Gastrocnemius medialis (tissue), 4 donors: Measurements from ENCODE around the gene VSNL1. TPM values are rescaled to one million over a fixed set of nuclear protein-coding genes. Genes with fewer than 3 reads are reported as not detected.

Experiments
- ATAC-seq, 2 donors: fragments of 150-250 bp; one replicate each; pipeline ENCODE4 v1.9.1; 2016
- DNase-seq, 2 donors: peaks; one replicate each; pipeline ENCODE4 v3.0.0-alpha.2; 2019
- H3K27ac ChIP-seq, 4 donors: fragments of 200-600 bp; sonication (generic); 1 replicate in 1 of 4; 2 replicates in 3 of 4; pipeline ENCODE4 v1.5.1; 2016 to 2018; ENCODE audit warnings: mild to moderate bottlenecking in 2 of 4, moderate library complexity in 1 of 4
- H3K27me3 ChIP-seq, 3 donors: fragments of 200-600 bp; sonication (generic) in 2 of 3; 1 replicate in 1 of 3; 2 replicates in 2 of 3; pipeline versions ENCODE4 v1.5.1 to v1.6.0; 2016 to 2019; ENCODE audit warnings: mild to moderate bottlenecking in 1 of 3, moderate library complexity in 1 of 3
- H3K36me3 ChIP-seq, 2 donors: fragments of 200-600 bp; sonication (generic) in 1 of 2; one replicate each; pipeline ENCODE4 v1.5.1; 2017 to 2018
- H3K4me1 ChIP-seq, 2 donors: fragments of 200-600 bp; sonication (generic) in 1 of 2; one replicate each; pipeline ENCODE4 v1.5.1; 2016 to 2017; ENCODE audit warnings: mild to moderate bottlenecking in 2 of 2
- H3K4me3 ChIP-seq, 4 donors: fragments of 200-600 bp; sonication (generic) in 3 of 4; 1 replicate in 1 of 4; 2 replicates in 3 of 4; pipeline ENCODE4 v1.5.1; 2016 to 2019; ENCODE audit warnings: mild to moderate bottlenecking in 2 of 4
- H3K9me3 ChIP-seq, 3 donors: fragments of 200-600 bp; sonication (generic) in 2 of 3; 1 replicate in 1 of 3; 2 replicates in 2 of 3; pipeline ENCODE4 v1.5.1; 2016 to 2019
- CTCF ChIP-seq, 5 experiments: fragments of 450-650 bp in 3 of 5; fragments of 200-600 bp in 2 of 5; sonication (generic) in 2 of 5; IDR thresholded peaks in 4 of 5; conservative IDR thresholded peaks in 1 of 5; 1 replicate in 4 of 5; 2 replicates in 1 of 5; pipeline ENCODE4 v1.5.1; 2016 to 2019; ENCODE audit warnings: antibody characterized with exemption in 5 of 5, mild to moderate bottlenecking in 3 of 5, moderate library complexity in 3 of 5
- POLR2A ChIP-seq, 2 donors: fragments of 450-650 bp; IDR thresholded peaks; one replicate each; pipeline ENCODE4 v1.6.1; 2017; ENCODE audit warnings: antibody characterized with exemption in 2 of 2, mild to moderate bottlenecking in 2 of 2, moderate library complexity in 2 of 2
- in situ Hi-C, 4 donors: fragments of 200-750 bp; cut with MboI; loops; one replicate each; pipeline versions ENCODE4 v1.15.0 to v1.8.0; 2017; ENCODE audit warnings: low sequenced_read_pairs in 4 of 4
- intact Hi-C: fragments of 100-400 bp; cut with DNase I; formaldehyde crosslinking; loops from one replicate; pipeline ENCODE4 v1.15.1; 2023; ENCODE audit warnings: low total_unique reads
- total RNA-seq, 4 donors: library from RNA; depleted of rRNA; stranded (reverse); fragments of >200 nt; gene quantifications; one replicate each; pipeline versions ENCODE4 v1.1.0 to v1.2.3, GENCODE V29; 2016

Gene VSNL1
- total RNA-seq, 4 donors from 2014 or later = not detected

DNA sequence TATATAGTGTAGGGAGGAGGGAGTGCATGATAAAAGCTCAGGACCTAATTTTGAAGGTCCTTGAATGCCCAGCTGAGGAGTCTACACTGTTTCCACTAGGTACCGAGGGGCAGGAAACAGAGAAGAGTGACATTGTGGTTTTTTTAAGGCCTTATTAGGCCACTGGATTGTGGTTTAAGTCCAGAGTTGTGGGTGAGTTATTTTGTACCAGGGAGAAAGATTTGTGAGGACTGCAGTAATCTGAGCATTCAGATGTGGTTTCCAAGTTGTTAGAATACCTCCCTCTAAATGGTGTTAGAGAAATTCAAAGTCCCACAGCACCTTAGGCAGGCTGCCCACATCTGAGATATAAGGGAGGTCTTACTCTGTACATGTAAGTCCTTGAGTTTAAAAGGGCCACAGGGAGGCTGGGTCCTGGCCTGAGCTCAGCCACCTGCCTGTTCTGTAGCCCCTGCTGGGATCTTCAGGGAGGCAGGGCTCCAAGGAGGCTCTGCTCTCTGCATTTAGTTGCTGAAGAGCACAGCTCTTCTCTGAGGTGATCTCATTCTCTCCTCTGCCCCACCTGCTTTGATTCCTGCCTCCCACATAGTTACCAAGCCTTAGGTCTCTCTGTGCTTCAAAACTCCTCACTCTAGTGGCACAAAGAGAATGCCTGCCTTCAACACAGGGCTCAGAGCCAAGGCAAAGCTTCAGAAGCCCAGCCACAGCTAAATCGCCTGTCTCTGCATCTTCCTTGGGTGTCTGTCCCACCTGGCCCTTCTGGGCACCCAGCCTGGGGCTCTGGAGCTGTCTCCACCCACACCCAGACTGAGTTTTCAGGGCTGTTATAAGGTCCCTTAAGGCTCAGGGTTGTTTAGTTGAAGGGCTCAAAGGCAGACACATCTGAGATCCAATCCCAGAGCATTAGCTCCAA lies 88.1 kb downstream of the VSNL1 start:
- in situ Hi-C loops (no loop called here), intact Hi-C loops (no loop called here)
- Histone ChIP-seq H3K27ac (no peak overlapping the region), H3K36me3 (no peaks in the 10 kb centered on the region), H3K4me1 (no peaks in the 10 kb centered on the region), H3K27me3 (no peaks in the 10 kb centered on the region), H3K4me3 (no peak overlapping the region), H3K9me3 (no peaks in the 10 kb centered on the region)
- no peak for DNase-seq
- no peak for ATAC-seq
- TF ChIP-seq CTCF (IDR thresholded peaks at IDR 0.05 in 4 of 5, conservative IDR thresholded peaks at IDR 0.05 in 1 of 5) (no peak), POLR2A (IDR thresholded peaks at IDR 0.05) (no peak)

- H3K4me1 ChIP-seq = no peaks in the 10 kb centered on the region
- no peak for DNase-seq
- in situ Hi-C loops = no loop called here
- ATAC-seq = no peak
- no peaks in the 10 kb centered on the region for H3K36me3 ChIP-seq
- no peak for TF ChIP-seq POLR2A (IDR thresholded peaks at IDR 0.05)
- TF ChIP-seq CTCF (IDR thresholded peaks at IDR 0.05 in 4 of 5, conservative IDR thresholded peaks at IDR 0.05 in 1 of 5) = no peak
- intact Hi-C loops = no loop called here
- no peaks in the 10 kb centered on the region for H3K9me3 ChIP-seq
- no peaks in the 10 kb centered on the region for H3K27me3 ChIP-seq
- no peak overlapping the region for H3K4me3 ChIP-seq
- H3K27ac ChIP-seq = no peak overlapping the region
These were observed 89.6 kb downstream of the VSNL1 start for GRCh38 chr2:17630089-17630488.

GRCh38 chr2:17634997-17635396 lies 94.5 kb downstream of the VSNL1 start:
- Histone ChIP-seq H3K9me3 (no peaks in the 10 kb centered on the region), H3K27me3 (no peaks in the 10 kb centered on the region), H3K27ac (no peak overlapping the region), H3K4me1 (no peaks in the 10 kb centered on the region), H3K36me3 (no peaks in the 10 kb centered on the region), H3K4me3 (no peak overlapping the region)
- in situ Hi-C loops (no loop called here), intact Hi-C loops (no loop called here)
- no peak for DNase-seq
- no peak for TF ChIP-seq CTCF (IDR thresholded peaks at IDR 0.05 in 4 of 5, conservative IDR thresholded peaks at IDR 0.05 in 1 of 5)
- TF ChIP-seq POLR2A (IDR thresholded peaks at IDR 0.05) = no peak
- ATAC-seq = no peak

DNA sequence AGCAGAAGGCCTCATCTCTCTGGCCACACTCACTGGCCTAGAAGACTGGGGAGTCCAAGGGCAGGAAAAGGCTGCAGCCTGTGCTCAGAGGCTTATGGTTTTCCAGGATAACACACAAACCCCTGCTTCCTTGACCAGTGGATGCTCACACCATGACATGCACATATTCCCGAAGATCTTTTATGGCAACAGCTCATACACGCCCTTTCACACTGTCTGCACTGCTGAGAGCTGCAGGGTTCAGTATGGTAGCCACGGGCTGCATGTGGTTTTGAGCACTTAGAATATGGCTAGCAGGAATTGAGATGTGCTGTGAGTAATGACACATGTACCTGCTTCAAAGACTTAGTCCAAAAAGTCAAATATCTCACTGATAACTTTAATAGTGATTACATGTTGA lies 95.8 kb downstream of the VSNL1 start:
- Histone ChIP-seq H3K4me3 (no peak overlapping the region), H3K4me1 (no peaks in the 10 kb centered on the region), H3K9me3 (no peaks in the 10 kb centered on the region), H3K36me3 (no peaks in the 10 kb centered on the region), H3K27ac (no peak overlapping the region), H3K27me3 (no peaks in the 10 kb centered on the region)
- DNase-seq (no peak), ATAC-seq (no peak)
- TF ChIP-seq POLR2A (IDR thresholded peaks at IDR 0.05) (no peak), CTCF (IDR thresholded peaks at IDR 0.05 in 4 of 5, conservative IDR thresholded peaks at IDR 0.05 in 1 of 5) (no peak)
- in situ Hi-C loops = no loop called here
- intact Hi-C loops = no loop called here
